NCI-H748 treated with DMSO at 0.1 percent for 48 hours (cell line): ENCODE measurements around the gene SUSD1.

Experiments used
- DNase-seq: peaks from one replicate; lab custom pipeline; 2025; lab: John Stamatoyannopoulos, UW

Gene SUSD1

GRCh38 chr9:112065806-112066606 is 109.1 kb downstream of the SUSD1 start:
- DNase-seq, result no peak

- DNase-seq, result no peak
Observed at GRCh38 chr9:112064871-112065270, 110.2 kb downstream of the SUSD1 start.

GRCh38 chr9:112063586-112063985 is 111.5 kb downstream of the SUSD1 start:
- DNase-seq, result no peak

DNA sequence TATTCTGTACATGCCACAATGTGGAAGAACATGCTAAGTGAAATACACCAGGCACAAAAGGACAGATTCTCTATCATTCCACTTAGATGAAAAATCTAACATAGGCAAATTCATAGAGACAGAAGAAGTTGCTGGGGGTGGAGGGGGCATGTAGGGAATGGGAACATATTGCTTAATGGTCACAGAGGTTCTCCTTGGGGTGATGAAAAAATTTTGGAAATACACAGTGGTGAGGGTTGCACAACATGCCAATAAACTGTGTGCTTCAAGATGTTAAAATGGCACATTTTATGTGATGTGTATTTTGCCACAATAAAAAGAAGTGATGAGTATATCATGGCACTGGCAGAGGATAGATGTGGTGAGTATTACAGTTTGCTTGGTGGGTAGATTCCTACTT is 111.9 kb downstream of the SUSD1 start:
- DNase-seq, result no peak

DNA sequence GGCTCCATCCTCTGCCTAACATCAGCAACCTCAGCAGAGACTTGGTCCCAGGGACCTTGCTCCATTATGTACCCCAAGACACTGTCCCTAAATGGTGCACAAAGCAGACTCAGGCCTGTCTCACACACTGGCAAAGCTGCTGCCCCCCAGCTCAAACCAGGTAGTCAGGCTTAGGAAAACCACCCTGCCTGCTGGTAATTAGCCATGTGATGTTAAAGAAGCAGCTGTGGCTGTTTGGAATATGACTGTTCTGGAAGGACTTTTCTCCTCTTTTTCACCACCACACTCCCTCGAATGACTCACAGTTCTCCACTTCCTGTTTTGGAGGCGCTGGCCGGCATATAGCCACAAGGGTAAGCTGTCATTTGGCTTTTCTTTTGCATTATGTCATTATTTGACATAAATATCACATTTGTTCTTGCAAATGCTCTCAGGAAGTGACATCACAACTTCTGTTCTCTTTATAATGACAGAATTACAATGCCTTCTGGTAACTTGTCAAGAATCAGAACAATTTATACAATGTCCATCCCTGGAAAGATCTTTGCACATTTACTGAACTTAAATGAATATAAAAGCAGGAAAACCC is 113.9 kb downstream of the SUSD1 start:
- no peak for DNase-seq

- no peak for DNase-seq
Observed at GRCh38 chr9:112059966-112060320, 115.2 kb downstream of the SUSD1 start.

GRCh38 chr9:112059145-112059965 is 115.7 kb downstream of the SUSD1 start:
- DNase-seq, result no peak

DNA sequence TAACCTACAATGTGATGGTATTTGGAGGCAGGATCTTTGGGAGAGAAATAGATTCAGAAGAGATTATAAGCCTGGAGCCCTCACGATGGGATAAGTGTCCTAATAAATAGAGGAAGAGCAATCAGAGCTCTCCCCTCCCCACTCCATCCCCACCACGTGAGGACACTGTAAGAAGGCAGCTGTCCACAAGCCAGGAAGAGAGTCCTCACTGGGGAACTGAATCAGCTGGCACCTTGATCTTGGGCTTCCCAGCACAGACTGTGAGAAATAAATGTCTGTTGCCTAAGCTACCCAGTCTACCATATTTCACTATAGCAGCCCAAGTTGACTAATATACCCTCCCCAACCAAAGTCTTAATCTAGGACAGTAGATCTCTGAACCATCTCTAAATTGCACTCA is 118.1 kb downstream of the SUSD1 start:
- no peak for DNase-seq

GRCh38 chr9:112054916-112055315 is 120.2 kb downstream of the SUSD1 start:
- DNase-seq, result no peak

DNA sequence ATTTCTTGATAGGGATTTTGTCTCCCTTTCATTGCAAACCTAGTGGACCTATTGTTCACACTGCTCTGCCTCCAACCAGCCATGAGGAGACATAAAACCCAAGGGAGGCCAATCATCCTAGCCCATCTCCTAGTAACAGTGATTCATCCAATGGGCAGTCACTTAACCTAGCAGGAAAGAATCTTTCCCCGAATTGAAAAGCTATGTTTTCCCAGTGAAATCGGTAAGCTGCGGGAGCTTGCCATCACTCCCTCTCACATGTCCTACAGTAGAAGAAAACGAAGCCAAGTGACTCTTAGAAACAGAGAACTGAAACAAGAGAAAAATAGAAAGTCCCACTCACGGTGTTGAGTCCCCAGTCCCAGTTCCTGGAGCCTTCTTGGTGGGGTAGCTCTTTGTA is 123.3 kb downstream of the SUSD1 start:
- DNase-seq, result no peak

DNA sequence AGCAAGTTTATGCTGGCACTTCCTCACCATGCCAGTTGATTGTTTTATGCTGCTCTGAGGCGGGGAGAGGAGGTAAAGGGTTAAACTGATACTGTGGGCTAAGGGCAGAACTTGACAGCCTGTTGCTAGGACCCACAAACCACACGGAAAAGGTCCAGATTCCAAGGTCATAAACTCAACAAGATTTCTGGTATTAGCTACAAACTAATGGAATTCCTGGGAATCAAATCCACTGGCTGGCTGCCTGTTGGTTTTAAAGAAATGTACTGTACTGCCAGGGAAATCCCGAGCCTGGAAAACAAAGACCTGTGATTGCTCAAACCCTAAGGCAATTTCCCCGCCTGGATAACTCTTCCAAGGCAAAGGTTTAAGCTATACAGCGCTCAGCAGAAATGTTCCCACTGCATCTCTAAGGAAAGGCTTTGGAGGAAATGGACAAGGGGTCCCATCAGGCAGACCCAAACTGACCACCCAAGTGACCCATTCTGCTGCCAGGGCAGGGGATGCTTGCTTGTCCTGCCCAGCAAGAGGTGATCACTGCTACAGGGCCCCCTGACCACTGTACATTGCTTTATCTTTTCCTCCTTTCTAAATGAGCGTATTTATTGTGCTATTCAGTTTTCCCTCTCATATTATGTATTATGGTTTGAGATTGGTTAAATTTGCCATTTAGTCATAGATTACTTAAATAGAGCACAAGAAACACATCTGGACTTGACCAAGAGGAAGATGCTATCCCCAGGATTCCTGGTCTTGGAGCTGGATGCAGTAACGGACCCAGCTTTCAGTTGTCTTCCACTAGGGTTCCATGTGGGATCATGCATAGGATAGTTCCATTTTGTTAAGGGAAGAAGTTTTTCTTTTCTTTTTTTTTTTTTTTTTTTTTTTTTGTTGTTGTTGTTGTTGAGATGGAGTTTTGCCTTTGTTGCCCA is 124.3 kb downstream of the SUSD1 start:
- DNase-seq, result no peak

GRCh38 chr9:112049811-112050516 is 125.1 kb downstream of the SUSD1 start:
- no peak for DNase-seq

DNA sequence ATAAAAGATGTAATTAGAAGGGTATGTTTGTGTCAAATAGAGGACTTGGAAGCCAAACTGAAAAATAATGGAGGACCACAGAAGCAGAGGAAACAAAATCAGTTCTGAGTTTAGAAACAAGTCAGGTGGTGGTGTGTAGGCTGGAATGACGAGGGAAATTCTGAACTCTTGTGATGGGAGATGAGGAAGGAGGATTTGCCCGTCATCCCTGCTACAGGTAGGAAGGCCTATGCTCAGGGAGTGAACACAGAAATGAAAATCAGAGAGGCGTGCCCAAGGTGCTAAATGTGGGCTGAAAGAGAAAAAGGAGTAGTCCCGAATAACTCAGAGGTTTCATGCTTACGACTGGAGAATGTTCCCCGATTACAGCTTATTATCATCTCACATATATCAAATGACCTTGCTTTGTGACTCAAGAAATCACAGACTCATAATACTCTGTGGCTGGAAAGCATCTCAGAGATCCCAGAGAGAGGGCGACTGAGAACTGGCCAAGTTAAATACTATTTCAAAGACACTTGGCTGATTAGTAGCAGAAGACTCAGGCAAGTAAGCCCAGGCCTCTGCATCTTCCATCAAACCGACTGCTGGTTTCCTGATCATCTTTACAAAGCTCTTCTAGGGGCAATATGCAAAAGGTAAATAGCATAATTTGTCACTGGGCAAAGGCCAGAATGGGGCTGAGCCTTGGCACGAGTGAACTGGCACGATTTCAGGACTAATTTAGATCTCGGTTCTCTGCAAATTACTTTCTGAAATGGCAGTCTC is 126.0 kb downstream of the SUSD1 start:
- no peak for DNase-seq

GRCh38 chr9:112047538-112048066 is 127.5 kb downstream of the SUSD1 start:
- no peak for DNase-seq

GRCh38 chr9:112046181-112046580 is 128.9 kb downstream of the SUSD1 start:
- no peak for DNase-seq

DNA sequence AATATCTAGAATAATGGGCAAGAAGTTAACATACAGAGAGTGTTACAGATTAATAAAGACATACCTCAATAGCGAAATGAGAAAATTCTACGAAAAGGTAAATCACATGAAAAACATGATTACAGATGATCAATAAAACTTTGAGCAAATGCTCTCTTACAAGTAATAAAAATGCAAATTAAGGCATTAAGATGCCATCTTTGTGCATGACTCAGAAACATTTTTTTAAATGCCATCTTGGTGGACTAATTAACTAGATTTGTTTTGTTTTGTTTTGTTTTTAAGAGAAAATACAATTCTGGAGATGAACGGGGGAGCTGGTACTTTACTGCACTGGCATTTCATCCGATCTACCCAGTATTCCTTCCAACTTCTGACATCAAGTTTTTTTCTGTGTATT is 130.2 kb downstream of the SUSD1 start:
- DNase-seq, result no peak

GRCh38 chr9:112044186-112044585 is 130.9 kb downstream of the SUSD1 start:
- no peak for DNase-seq

DNA sequence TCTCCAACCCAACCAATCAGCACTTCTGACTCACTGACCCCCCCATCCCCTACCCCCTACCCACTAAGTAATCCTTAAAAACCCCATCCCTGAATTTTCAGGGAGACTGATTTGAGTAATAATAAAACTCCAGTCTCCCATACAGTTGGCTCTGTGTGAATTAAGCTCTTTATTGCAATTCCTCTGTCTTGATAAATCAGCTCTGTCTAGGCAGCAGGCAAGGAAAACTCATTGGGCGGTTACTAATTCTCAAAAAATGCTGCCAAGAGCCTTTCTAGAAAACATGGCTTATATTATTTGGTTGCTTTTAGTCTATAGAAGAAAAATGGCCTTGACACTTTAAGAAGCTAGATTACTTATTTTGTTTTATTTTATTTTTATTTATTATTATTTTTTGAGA is 131.7 kb downstream of the SUSD1 start:
- DNase-seq, result no peak

GRCh38 chr9:112042769-112043168 is 132.3 kb downstream of the SUSD1 start:
- no peak for DNase-seq

GRCh38 chr9:112042244-112042638 is 132.9 kb downstream of the SUSD1 start:
- DNase-seq, result no peak
